GM19099 (cell line): Measurements from ENCODE around the gene PRKCZ.
A peak's percentile ranks its signal among the peaks of the same experiment; 100 is the strongest.

Experiments
- POLR2A ChIP-seq: IDR thresholded peaks from 3 replicates; pipeline ENCODE4 v1.6.1; 2011; ENCODE audit warnings: low read depth; ENCODE audit not compliant: insufficient read length; ENCODE audit errors: extremely low read depth

PRKCZ gene

GRCh38 chr1:2189459-2190425 lies 139.5 kb downstream of the PRKCZ start:
- TF ChIP-seq POLR2A = peak; percentile 45

GRCh38 chr1:2190491-2190976 lies 140.3 kb downstream of the PRKCZ start:
- no peak for TF ChIP-seq POLR2A

GRCh38 chr1:2192031-2192995 lies 142.1 kb downstream of the PRKCZ start:
- no peak for TF ChIP-seq POLR2A

- TF ChIP-seq POLR2A = no peak
Measured at GRCh38 chr1:2193514-2194281, 143.5 kb downstream of the PRKCZ start.

- TF ChIP-seq POLR2A = peak; percentile 79
Measured at GRCh38 chr1:2194319-2194897, 144.2 kb downstream of the PRKCZ start, which contains the start of gene FAAP20. Gene FAAP20, minus strand, starts transcription at chr1:2194772. Its CDS starts 23 bp downstream, at chr1:2194749.

- TF ChIP-seq POLR2A = peak; percentile 59
Measured at GRCh38 chr1:2194898-2195673, 144.9 kb downstream of the PRKCZ start.

- no peak for TF ChIP-seq POLR2A
Measured at GRCh38 chr1:2195785-2196184, 145.6 kb downstream of the PRKCZ start.

- TF ChIP-seq POLR2A = no peak
Measured at GRCh38 chr1:2196901-2197638, 146.9 kb downstream of the PRKCZ start.

- no peak for TF ChIP-seq POLR2A
Measured at GRCh38 chr1:2197707-2198165, 147.5 kb downstream of the PRKCZ start.

GRCh38 chr1:2198571-2198970 lies 148.4 kb downstream of the PRKCZ start:
- no peak for TF ChIP-seq POLR2A

- peak; percentile 68 for TF ChIP-seq POLR2A
Measured at GRCh38 chr1:2199042-2199810, 149.0 kb downstream of the PRKCZ start.
